PFSK-1 (cell line): ENCODE results near the gene KCNQ4.

Experiments
- FOXP2 ChIP-seq: optimal IDR thresholded peaks from 2 replicates; pipeline ENCODE3; 2011; ENCODE audit warnings: borderline replicate concordance, control low read depth, inconsistent platforms; ENCODE audit not compliant: insufficient read depth; ENCODE audit errors: extremely low read length, extremely low read depth
- POLR2AphosphoS5 ChIP-seq: IDR thresholded peaks from 2 replicates; pipeline ENCODE4 v1.6.1; 2012; ENCODE audit warnings: low read depth, mild to moderate bottlenecking, control low read depth, low read length, moderate library complexity
- SIN3A ChIP-seq: IDR thresholded peaks from 2 replicates; pipeline ENCODE4 v1.6.1; 2012; ENCODE audit warnings: mild to moderate bottlenecking, low read length, moderate library complexity, borderline replicate concordance; ENCODE audit not compliant: insufficient read depth
- TAF1 ChIP-seq: IDR thresholded peaks from 2 replicates; pipeline ENCODE4 v1.6.1; 2012; ENCODE audit warnings: low read length, control low read depth, borderline replicate concordance; ENCODE audit not compliant: insufficient read depth
- TF ChIP-seq, protein P1 (sequence below), 2 experiments: IDR thresholded peaks; 2 replicates each; pipeline versions ENCODE4 v1.6.1 to v1.8.0; 2011 to 2012; ENCODE audit warnings: low read depth in 2 of 2, low read length in 2 of 2, control low read depth in 1 of 2, inconsistent platforms in 1 of 2, mild to moderate bottlenecking in 1 of 2, moderate library complexity in 1 of 2; ENCODE audit not compliant: insufficient read depth in 1 of 2

The KCNQ4 gene

GRCh38 chr1:40840526-40841323, 57.1 kb downstream of the KCNQ4 start:
- TF ChIP-seq SIN3A: no peak

GRCh38 chr1:40841602-40842001, 58.0 kb downstream of the KCNQ4 start:
- TF ChIP-seq SIN3A (no peak), FOXP2 (no peak), POLR2AphosphoS5 (no peak), TAF1 (no peak)
- TF ChIP-seq, protein P1, sequence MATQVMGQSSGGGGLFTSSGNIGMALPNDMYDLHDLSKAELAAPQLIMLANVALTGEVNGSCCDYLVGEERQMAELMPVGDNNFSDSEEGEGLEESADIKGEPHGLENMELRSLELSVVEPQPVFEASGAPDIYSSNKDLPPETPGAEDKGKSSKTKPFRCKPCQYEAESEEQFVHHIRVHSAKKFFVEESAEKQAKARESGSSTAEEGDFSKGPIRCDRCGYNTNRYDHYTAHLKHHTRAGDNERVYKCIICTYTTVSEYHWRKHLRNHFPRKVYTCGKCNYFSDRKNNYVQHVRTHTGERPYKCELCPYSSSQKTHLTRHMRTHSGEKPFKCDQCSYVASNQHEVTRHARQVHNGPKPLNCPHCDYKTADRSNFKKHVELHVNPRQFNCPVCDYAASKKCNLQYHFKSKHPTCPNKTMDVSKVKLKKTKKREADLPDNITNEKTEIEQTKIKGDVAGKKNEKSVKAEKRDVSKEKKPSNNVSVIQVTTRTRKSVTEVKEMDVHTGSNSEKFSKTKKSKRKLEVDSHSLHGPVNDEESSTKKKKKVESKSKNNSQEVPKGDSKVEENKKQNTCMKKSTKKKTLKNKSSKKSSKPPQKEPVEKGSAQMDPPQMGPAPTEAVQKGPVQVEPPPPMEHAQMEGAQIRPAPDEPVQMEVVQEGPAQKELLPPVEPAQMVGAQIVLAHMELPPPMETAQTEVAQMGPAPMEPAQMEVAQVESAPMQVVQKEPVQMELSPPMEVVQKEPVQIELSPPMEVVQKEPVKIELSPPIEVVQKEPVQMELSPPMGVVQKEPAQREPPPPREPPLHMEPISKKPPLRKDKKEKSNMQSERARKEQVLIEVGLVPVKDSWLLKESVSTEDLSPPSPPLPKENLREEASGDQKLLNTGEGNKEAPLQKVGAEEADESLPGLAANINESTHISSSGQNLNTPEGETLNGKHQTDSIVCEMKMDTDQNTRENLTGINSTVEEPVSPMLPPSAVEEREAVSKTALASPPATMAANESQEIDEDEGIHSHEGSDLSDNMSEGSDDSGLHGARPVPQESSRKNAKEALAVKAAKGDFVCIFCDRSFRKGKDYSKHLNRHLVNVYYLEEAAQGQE (IDR thresholded peaks at IDR 0.05; ENCODE audit: insufficient read depth in 1 of 2, low read depth in 2 of 2, low read length in 2 of 2): no peak

DNA sequence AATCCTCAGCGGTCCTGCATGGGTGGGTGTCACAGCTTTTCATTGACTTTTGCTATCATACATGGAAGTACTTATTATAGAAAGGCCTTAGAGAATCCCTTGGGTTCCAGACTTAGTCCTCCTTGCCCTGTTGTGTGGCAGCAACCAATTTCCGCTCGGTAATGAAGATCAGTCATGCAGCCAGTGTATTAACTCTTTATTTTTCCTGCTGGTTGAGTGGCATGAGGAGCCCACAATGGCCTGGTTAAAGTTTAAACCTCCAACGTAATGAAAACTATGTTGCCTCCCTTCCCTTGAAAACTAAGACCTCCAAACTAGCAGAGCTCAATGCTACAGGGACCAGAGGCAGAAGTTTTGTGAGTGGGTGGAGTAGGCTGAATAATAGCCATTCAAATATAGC, 58.6 kb downstream of the KCNQ4 start:
- TF ChIP-seq POLR2AphosphoS5 (no peak), TAF1 (no peak), SIN3A (no peak), FOXP2 (no peak)
- TF ChIP-seq, protein P1 (IDR thresholded peaks at IDR 0.05; ENCODE audit: insufficient read depth in 1 of 2, low read depth in 2 of 2, low read length in 2 of 2): no peak

- TF ChIP-seq POLR2AphosphoS5 (no peak), FOXP2 (no peak), TAF1 (no peak), SIN3A (no peak)
- TF ChIP-seq, protein P1 (IDR thresholded peaks at IDR 0.05; ENCODE audit: insufficient read depth in 1 of 2, low read depth in 2 of 2, low read length in 2 of 2): no peak
Observed at GRCh38 chr1:40842691-40843090, 59.1 kb downstream of the KCNQ4 start.

- TF ChIP-seq FOXP2 (no peak), SIN3A (no peak), POLR2AphosphoS5 (no peak), TAF1 (no peak)
- TF ChIP-seq, protein P1 (IDR thresholded peaks at IDR 0.05; ENCODE audit: insufficient read depth in 1 of 2, low read depth in 2 of 2, low read length in 2 of 2): no peak
Observed at GRCh38 chr1:40844079-40844478, 60.5 kb downstream of the KCNQ4 start.
